NOMO-1 treated with DMSO at 0.1 percent for 48 hours (cell line): ENCODE results near the gene CTLA4.
"Not testable (repeated sequence)": the region's sequence is repeated elsewhere in the genome, so short reads cannot be mapped to it uniquely, and the experiment has no call there.

Experiments used
- DNase-seq: peaks from one replicate; lab custom pipeline; 2025; ENCODE audit not compliant: unreplicated experiment; lab: John Stamatoyannopoulos, UW

The CTLA4 gene

GRCh38 chr2:203855274-203855673 lies 12.3 kb upstream of the CTLA4 start:
- DNase-seq: no peak

DNA sequence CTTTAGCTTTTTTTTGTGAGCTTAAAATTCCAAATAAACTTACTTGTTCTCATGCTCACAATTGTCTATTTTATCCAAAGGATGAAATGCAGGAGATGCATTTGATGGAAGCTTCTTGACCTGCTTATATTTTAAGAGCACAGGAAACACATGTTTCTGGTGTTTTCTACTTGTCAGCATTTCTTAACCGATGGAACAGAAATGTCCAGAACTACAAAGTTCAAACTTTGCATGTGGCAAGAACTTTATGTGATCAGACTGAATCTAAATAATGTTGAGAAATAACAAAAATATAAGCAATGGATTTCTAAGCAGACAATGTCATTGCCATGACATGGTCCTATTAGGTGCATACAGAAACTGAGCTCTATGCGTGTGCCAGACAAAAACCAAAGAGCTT lies 9.9 kb upstream of the CTLA4 start:
- no peak for DNase-seq

- DNase-seq: no peak
Measured at GRCh38 chr2:203858176-203858575, 9.4 kb upstream of the CTLA4 start.

DNA sequence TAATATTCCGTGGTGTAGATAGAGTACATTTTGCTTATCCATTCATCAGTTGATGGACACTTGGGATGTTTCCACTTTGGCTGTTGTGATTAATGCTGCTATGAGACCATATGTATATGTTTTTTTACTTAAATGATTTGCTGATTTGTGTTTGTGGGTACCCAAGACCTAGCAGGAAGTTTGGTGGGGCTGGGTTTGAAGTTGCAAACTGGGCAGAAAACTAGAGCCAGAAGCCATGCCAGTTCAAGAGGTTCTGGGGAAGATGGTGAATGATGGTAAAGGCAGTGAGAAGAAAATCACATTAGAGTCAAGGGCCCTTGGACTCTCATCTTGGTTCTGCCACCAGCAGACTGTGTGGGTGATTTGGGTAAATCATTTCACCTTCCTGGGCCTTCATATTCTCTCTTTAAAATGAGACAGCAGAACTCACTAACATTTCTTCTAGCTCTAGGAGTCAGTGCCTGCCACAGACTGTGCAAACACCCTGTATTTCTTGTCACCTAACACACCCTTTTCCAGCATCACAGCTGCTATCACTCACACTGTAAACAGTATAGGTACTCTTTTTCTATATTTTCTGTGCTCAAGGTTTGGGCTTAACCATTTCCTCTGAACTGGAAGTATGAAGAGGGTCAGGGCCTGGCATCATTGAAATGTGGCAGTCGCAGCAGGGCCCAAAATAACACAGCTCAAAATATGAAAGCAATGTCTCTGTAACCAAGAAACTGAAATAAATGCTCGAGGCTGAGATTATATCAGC lies 8.4 kb upstream of the CTLA4 start:
- no peak for DNase-seq

GRCh38 chr2:203861197-203861596 lies 6.4 kb upstream of the CTLA4 start:
- DNase-seq: no peak

GRCh38 chr2:203861607-203862006 lies 6.0 kb upstream of the CTLA4 start:
- no peak for DNase-seq

GRCh38 chr2:203869223-203870042 lies 1.9 kb downstream of the CTLA4 start:
- DNase-seq: no peak

DNA sequence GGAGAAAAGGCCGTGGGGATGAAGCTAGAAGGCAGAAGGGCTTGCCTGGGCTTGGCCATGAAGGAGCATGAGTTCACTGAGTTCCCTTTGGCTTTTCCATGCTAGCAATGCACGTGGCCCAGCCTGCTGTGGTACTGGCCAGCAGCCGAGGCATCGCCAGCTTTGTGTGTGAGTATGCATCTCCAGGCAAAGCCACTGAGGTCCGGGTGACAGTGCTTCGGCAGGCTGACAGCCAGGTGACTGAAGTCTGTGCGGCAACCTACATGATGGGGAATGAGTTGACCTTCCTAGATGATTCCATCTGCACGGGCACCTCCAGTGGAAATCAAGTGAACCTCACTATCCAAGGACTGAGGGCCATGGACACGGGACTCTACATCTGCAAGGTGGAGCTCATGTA lies 2.9 kb downstream of the CTLA4 start:
- no peak for DNase-seq

DNA sequence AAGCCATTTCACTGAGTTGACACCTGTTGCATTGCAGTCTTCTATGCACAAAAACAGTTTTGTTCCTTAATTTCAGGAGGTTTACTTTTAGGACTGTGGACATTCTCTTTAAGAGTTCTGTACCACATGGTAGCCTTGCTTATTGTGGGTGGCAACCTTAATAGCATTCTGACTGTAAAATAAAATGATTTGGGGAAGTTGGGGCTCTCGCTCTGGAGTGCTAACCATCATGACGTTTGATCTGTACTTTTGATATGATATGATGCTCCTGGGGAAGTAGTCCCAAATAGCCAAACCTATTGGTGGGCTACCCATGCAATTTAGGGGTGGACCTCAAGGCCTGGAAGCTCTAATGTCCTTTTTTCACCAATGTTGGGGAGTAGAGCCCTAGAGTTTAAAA lies 3.4 kb downstream of the CTLA4 start:
- DNase-seq: no peak

- DNase-seq: peak; percentile 19
Measured at GRCh38 chr2:203871371-203871983, 3.9 kb downstream of the CTLA4 start.

GRCh38 chr2:203873461-203873860 lies 5.9 kb downstream of the CTLA4 start:
- no peak for DNase-seq

GRCh38 chr2:203873921-203874631 lies 6.5 kb downstream of the CTLA4 start:
- no peak for DNase-seq

DNA sequence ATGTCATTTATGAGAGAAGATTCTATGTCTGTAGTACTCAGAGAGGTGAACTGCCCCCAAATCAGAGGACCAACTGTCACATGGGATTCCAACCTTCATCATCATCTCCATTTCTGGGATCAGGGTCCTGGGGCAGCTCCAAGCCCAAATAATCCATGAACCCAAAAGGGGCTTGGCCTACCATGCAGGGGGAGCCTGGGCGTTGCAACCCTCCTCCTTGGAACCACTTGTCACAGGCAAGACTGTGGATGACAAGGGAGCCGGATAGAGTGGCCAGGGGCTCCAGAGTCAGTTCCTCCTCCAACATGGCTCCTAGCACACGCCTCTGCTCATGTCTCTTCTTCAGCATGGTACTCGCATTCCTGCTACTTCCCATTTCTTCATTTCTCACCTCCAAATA lies 7.9 kb downstream of the CTLA4 start:
- no peak for DNase-seq

GRCh38 chr2:203876328-203876727 lies 8.8 kb downstream of the CTLA4 start:
- no peak for DNase-seq

DNA sequence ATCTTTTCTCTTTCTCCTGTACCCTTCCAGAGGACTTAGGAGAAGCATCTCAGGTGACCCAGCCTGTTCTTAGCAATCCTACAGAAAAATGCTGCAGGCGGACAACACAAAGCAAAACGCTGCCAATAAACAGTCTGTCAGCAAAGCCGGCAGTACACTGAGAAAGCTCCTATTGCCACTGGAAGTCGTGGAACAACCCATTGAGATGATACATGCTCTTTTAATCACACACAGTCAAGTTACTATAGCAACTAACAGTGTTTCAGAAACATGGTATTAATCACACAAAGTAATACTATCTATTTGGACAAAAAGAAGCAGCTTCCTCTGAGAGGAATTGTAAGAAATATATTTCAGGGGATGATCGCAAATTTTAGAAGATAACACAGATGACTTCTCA lies 10.5 kb downstream of the CTLA4 start:
- DNase-seq: no peak

DNA sequence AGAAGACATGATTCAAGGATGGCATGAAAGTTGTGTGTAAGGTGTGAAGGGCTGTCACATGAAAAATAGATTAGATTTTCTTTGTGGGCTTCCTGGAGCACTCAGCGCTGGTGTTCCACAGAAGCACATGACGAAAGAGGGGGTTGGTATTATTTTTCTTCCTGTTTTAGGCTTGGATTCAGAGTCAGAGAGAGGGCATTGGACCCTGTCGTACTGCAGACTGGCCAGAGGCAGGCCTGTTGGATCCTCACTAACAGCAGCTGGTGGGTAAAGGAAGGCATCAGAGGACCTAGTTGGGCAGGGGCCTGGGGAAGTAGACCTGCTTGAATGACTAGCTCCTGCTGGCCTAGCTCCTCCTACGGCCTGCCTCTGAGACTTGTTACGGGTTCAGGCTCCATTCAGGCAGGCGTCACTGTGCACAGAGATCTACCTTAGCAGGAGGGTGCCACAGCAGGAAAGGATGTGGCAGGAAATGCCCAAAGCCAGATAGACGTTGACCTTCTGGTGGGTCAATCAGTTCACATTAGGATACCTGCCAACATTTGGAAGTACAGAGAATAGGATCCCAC lies 13.1 kb downstream of the CTLA4 start:
- DNase-seq: no peak

DNA sequence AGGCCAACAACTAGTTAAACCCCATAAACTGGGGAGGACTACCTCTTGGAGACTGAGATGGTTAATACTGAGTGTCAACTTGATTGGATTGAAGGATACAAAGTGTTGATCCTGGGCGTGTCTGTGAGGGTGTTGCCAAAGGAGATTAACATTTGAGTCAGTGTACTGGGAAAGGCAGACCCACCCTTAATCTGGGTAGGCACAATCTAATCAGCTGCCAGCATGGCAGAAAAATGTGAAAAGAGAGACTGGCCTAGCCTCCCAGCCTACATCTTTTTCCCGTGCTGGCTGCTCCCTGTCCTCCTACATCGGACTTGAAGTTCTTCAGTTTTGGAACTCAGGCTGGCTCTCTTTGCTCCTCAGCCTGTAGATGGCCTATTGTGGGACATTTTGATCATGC lies 13.6 kb downstream of the CTLA4 start:
- DNase-seq: not testable (repeated sequence)

DNA sequence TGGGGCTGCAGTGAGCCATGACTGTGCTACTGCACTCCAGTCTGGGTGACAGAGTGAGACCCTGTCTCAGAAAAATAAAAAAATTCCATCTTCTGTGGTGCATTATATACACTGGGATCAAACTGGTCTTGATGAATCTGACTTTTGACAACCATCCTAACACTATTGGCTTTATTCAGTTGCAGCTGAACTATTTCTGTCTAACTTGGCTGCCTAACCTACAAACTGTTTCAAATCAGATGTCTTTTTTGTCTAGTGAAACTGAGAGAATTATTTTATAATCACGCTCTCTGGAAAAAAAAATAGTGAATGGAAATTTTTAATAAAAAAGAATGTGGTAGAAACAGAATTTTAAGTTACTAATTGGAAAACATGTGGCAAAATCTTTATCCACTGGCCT lies 15.0 kb downstream of the CTLA4 start:
- no peak for DNase-seq

- peak; percentile 79 for DNase-seq
Measured at GRCh38 chr2:203886661-203887151, 19.1 kb downstream of the CTLA4 start.

- DNase-seq: no peak
Measured at GRCh38 chr2:203887677-203888076, 20.1 kb downstream of the CTLA4 start.

DNA sequence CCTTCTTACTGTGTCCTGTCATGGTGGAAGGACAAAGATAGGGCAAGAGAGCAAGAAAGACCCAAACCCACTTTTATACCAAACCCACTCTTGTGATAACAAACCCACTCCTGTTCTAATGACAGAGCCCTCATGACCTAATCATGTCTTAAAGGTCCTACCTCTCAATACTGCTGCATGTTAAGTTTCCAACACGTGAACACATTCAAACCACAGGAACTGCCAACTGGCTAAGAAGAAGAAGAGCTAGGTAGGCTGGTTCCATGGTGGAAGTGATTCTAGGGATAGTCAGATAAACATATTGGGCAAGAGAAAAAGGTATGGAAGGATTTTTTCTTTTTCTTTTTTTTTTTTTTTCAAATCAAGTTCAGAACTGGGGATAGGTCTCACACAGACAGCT lies 22.0 kb downstream of the CTLA4 start:
- DNase-seq: no peak
